ENCODE measurements around the gene SDK1. TPM values are rescaled to one million over a fixed set of nuclear protein-coding genes. Genes with fewer than 3 reads are reported as not detected.

Gene SDK1
- total and polyA plus RNA-seq, 4 donors: 0.12 to 0.47 (median 0.36) TPM

DNA sequence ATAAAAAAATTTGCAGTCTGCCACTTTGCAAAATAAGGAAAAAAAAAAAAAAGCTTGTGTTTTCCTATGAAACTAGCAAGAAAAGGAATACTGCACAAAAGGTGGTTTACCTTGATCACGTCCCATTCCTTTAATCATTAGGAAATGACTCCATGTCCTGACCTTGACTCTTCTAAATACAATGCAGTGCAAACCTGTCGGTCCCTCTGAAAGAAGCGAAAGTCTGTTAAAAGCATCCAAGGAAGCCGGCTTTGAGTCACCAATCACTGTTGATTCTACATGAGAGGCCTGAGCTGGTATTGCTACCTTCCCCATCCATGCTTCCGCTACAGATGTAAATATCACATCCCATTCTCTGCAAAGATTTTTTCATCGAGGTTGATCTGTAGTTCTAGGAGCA is 652.1 kb downstream of the SDK1 start:
- WGBS: 83% methylated on average over 6 of the region's 6 CpGs
- peaks cover 0 to 2% (median under 1%) of the 10 kb centered on the region in 4 donors for H3K9me3 ChIP-seq (ENCODE audit: control insufficient read depth in 4 of 4, low read length in 3 of 4)
- TF ChIP-seq EGR1 (IDR thresholded peaks at IDR 0.05; ENCODE audit: low read depth in 2 of 2): no peak
- TF ChIP-seq FOXA1 (IDR thresholded peaks at IDR 0.05): no peak
- no peak for DNase-seq (ENCODE audit: low spot score)
- no peaks in the 10 kb centered on the region for H3K4me1 ChIP-seq (ENCODE audit: control insufficient read depth in 4 of 4, insufficient read depth in 4 of 4, low read length in 3 of 4)
- H3K27ac ChIP-seq (ENCODE audit: low read depth in 1 of 2, low read length in 2 of 2): no peak overlapping the region
- no peak overlapping the region for H3K9ac ChIP-seq (ENCODE audit: low read depth in 1 of 2, low read length in 2 of 2)
- no peaks in the 10 kb centered on the region for H3K27me3 ChIP-seq (ENCODE audit: control insufficient read depth in 4 of 4, insufficient read depth in 4 of 4, low read length in 3 of 4)
- H3K4me3 ChIP-seq (ENCODE audit: low read depth in 1 of 3, low read length in 3 of 3): no peak overlapping the region
- no peaks in the 10 kb centered on the region for H3K36me3 ChIP-seq (ENCODE audit: control insufficient read depth in 4 of 4, insufficient read depth in 3 of 4, low read depth in 1 of 4, low read length in 3 of 4)

DNA sequence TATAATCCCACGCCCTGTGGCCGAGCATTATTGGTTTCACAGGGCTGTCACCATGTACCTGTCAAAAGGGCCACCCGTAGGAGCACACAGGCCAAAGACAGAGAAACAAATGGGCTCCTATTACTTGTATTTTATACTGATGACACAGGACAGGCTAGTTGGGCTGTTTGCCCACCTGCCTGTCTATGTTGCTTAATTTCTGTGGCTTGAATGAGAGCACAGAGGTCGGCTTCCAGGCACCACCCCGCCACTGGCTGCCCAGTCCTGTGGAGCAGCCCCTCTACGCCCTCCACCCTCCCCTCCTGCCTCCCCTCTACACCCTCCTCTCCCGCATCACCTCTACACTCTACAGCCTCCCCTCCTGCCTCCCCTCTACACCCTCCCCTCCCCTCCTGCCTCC is 652.9 kb downstream of the SDK1 start:
- no peaks in the 10 kb centered on the region for H3K27me3 ChIP-seq (ENCODE audit: control insufficient read depth in 4 of 4, insufficient read depth in 4 of 4, low read length in 3 of 4)
- 89% methylated on average over 7 of the region's 7 CpGs for WGBS
- no peak for TF ChIP-seq HNF4A (conservative IDR thresholded peaks at IDR 0.05)
- TF ChIP-seq, protein P1, sequence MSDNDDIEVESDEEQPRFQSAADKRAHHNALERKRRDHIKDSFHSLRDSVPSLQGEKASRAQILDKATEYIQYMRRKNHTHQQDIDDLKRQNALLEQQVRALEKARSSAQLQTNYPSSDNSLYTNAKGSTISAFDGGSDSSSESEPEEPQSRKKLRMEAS (IDR thresholded peaks at IDR 0.05): no peak
- TF ChIP-seq, protein P2, sequence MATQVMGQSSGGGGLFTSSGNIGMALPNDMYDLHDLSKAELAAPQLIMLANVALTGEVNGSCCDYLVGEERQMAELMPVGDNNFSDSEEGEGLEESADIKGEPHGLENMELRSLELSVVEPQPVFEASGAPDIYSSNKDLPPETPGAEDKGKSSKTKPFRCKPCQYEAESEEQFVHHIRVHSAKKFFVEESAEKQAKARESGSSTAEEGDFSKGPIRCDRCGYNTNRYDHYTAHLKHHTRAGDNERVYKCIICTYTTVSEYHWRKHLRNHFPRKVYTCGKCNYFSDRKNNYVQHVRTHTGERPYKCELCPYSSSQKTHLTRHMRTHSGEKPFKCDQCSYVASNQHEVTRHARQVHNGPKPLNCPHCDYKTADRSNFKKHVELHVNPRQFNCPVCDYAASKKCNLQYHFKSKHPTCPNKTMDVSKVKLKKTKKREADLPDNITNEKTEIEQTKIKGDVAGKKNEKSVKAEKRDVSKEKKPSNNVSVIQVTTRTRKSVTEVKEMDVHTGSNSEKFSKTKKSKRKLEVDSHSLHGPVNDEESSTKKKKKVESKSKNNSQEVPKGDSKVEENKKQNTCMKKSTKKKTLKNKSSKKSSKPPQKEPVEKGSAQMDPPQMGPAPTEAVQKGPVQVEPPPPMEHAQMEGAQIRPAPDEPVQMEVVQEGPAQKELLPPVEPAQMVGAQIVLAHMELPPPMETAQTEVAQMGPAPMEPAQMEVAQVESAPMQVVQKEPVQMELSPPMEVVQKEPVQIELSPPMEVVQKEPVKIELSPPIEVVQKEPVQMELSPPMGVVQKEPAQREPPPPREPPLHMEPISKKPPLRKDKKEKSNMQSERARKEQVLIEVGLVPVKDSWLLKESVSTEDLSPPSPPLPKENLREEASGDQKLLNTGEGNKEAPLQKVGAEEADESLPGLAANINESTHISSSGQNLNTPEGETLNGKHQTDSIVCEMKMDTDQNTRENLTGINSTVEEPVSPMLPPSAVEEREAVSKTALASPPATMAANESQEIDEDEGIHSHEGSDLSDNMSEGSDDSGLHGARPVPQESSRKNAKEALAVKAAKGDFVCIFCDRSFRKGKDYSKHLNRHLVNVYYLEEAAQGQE (IDR thresholded peaks at IDR 0.05): no peak
- TF ChIP-seq SP1 (IDR thresholded peaks at IDR 0.05): no peak
- TF ChIP-seq, protein P3, sequence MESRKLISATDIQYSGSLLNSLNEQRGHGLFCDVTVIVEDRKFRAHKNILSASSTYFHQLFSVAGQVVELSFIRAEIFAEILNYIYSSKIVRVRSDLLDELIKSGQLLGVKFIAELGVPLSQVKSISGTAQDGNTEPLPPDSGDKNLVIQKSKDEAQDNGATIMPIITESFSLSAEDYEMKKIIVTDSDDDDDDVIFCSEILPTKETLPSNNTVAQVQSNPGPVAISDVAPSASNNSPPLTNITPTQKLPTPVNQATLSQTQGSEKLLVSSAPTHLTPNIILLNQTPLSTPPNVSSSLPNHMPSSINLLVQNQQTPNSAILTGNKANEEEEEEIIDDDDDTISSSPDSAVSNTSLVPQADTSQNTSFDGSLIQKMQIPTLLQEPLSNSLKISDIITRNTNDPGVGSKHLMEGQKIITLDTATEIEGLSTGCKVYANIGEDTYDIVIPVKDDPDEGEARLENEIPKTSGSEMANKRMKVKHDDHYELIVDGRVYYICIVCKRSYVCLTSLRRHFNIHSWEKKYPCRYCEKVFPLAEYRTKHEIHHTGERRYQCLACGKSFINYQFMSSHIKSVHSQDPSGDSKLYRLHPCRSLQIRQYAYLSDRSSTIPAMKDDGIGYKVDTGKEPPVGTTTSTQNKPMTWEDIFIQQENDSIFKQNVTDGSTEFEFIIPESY (IDR thresholded peaks at IDR 0.05): no peak
- no peak for TF ChIP-seq JUND (IDR thresholded peaks at IDR 0.05)
- no peak for TF ChIP-seq FOXA1 (IDR thresholded peaks at IDR 0.05)
- no peak for TF ChIP-seq YY1 (IDR thresholded peaks at IDR 0.05)
- TF ChIP-seq NR2F2 (IDR thresholded peaks at IDR 0.05): no peak
- TF ChIP-seq FOXA2 (IDR thresholded peaks at IDR 0.05): no peak
- no peaks in the 10 kb centered on the region for H3K4me1 ChIP-seq (ENCODE audit: control insufficient read depth in 4 of 4, insufficient read depth in 4 of 4, low read length in 3 of 4)
- no peak for DNase-seq (ENCODE audit: low spot score)
- no peak overlapping the region for H3K9ac ChIP-seq (ENCODE audit: low read depth in 1 of 2, low read length in 2 of 2)
- no peak overlapping the region for H3K4me3 ChIP-seq (ENCODE audit: low read depth in 1 of 3, low read length in 3 of 3)
- H3K9me3 ChIP-seq (ENCODE audit: control insufficient read depth in 4 of 4, low read length in 3 of 4): peaks cover 0 to 2% (median under 1%) of the 10 kb centered on the region in 4 donors
- no peak overlapping the region for H3K27ac ChIP-seq (ENCODE audit: low read depth in 1 of 2, low read length in 2 of 2)
- no peaks in the 10 kb centered on the region for H3K36me3 ChIP-seq (ENCODE audit: control insufficient read depth in 4 of 4, insufficient read depth in 3 of 4, low read depth in 1 of 4, low read length in 3 of 4)

DNA sequence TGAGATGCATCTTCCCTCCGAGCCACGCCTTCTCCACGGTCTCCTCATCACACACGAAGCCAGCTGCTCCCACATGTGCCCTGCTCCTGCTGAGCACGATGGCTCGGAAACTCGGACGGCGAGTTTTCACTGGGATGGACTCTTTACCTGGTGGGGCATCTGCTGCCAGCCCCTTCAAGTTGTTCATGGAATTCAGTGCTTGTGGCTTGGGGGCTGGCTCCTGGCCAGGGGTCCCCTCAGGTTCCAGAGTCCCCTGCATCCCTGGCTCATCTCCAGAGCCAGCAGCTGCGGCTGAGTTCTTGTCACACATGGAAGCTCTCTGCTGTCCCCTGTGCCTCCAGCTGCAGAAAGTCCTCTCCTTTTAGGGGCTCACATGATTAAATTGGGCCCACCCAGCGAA is 654.0 kb downstream of the SDK1 start:
- no peak overlapping the region for H3K9ac ChIP-seq (ENCODE audit: low read depth in 1 of 2, low read length in 2 of 2)
- H3K27ac ChIP-seq (ENCODE audit: low read depth in 1 of 2, low read length in 2 of 2): no peak overlapping the region
- no peaks in the 10 kb centered on the region for H3K27me3 ChIP-seq (ENCODE audit: control insufficient read depth in 4 of 4, insufficient read depth in 4 of 4, low read length in 3 of 4)
- no peak overlapping the region for H3K4me3 ChIP-seq (ENCODE audit: low read depth in 1 of 3, low read length in 3 of 3)
- 89% methylated on average over 11 of the region's 11 CpGs for WGBS
- peaks cover 0 to 2% (median under 1%) of the 10 kb centered on the region in 4 donors for H3K9me3 ChIP-seq (ENCODE audit: control insufficient read depth in 4 of 4, low read length in 3 of 4)
- no peaks in the 10 kb centered on the region for H3K4me1 ChIP-seq (ENCODE audit: control insufficient read depth in 4 of 4, insufficient read depth in 4 of 4, low read length in 3 of 4)
- no peaks in the 10 kb centered on the region for H3K36me3 ChIP-seq (ENCODE audit: control insufficient read depth in 4 of 4, insufficient read depth in 3 of 4, low read depth in 1 of 4, low read length in 3 of 4)
- DNase-seq (ENCODE audit: low spot score): no peak
- no peak for TF ChIP-seq HNF4A (conservative IDR thresholded peaks at IDR 0.05)
- TF ChIP-seq HNF4G (IDR thresholded peaks at IDR 0.05): no peak
- no peak for TF ChIP-seq FOXA2 (IDR thresholded peaks at IDR 0.05)
- TF ChIP-seq, protein P3 (IDR thresholded peaks at IDR 0.05): no peak
- no peak for TF ChIP-seq RXRA (IDR thresholded peaks at IDR 0.05)
- no peak for TF ChIP-seq SP1 (IDR thresholded peaks at IDR 0.05)
- no peak for TF ChIP-seq RAD21 (IDR thresholded peaks at IDR 0.05)
- no peak for TF ChIP-seq GABPA (IDR thresholded peaks at IDR 0.05 in 1 of 2, conservative IDR thresholded peaks at IDR 0.05 in 1 of 2)
- TF ChIP-seq, protein P2 (IDR thresholded peaks at IDR 0.05): no peak
- no peak for TF ChIP-seq FOXA1 (IDR thresholded peaks at IDR 0.05)
- no peak for TF ChIP-seq NR2F2 (IDR thresholded peaks at IDR 0.05)
- TF ChIP-seq, protein P4, sequence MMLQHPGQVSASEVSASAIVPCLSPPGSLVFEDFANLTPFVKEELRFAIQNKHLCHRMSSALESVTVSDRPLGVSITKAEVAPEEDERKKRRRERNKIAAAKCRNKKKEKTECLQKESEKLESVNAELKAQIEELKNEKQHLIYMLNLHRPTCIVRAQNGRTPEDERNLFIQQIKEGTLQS (IDR thresholded peaks at IDR 0.05): no peak
- TF ChIP-seq JUND (IDR thresholded peaks at IDR 0.05): no peak

Measured in liver (tissue), 9 donors.